GM12878 (cell line): ENCODE measurements around the gene TJP1.

Experiments used
- ATF3 ChIP-seq: IDR thresholded peaks from 2 replicates; pipeline ENCODE4 v1.6.1; 2011; ENCODE audit warnings: low read depth, mild to moderate bottlenecking, low read length, moderate library complexity, borderline replicate concordance; ENCODE audit errors: extremely low read depth
- ATF7 ChIP-seq: fragments of 450-650 bp; IDR thresholded peaks from 2 replicates; pipeline ENCODE4 v1.6.1; 2016; ENCODE audit warnings: low read depth, mild to moderate bottlenecking
- CTCF ChIP-seq, 3 experiments: IDR thresholded peaks in 2 of 3; conservative IDR thresholded peaks in 1 of 3; 2 replicates each; pipeline ENCODE4 v1.5.1; 2011; ENCODE audit warnings: low read depth in 3 of 3, low read length in 3 of 3, mild to moderate bottlenecking in 3 of 3, control low read depth in 2 of 3, moderate library complexity in 2 of 3, inconsistent platforms in 1 of 3, mixed read lengths in 1 of 3; ENCODE audit not compliant: control insufficient read depth in 2 of 3, insufficient read depth in 1 of 3; ENCODE audit errors: extremely low read depth in 1 of 3
- E2F4 ChIP-seq: IDR thresholded peaks from 2 replicates; pipeline ENCODE4 v1.6.1; 2012; ENCODE audit warnings: low read depth, low read length, improper control_type of control experiment
- SIN3A ChIP-seq: IDR thresholded peaks from 2 replicates; pipeline ENCODE4 v1.6.1; 2012; ENCODE audit warnings: low read depth, low read length, improper control_type of control experiment
- ZNF217 ChIP-seq: fragments of 450-650 bp; IDR thresholded peaks from 2 replicates; pipeline ENCODE4 v1.6.1; 2017; ENCODE audit warnings: antibody characterized with exemption, mild to moderate bottlenecking

DNA sequence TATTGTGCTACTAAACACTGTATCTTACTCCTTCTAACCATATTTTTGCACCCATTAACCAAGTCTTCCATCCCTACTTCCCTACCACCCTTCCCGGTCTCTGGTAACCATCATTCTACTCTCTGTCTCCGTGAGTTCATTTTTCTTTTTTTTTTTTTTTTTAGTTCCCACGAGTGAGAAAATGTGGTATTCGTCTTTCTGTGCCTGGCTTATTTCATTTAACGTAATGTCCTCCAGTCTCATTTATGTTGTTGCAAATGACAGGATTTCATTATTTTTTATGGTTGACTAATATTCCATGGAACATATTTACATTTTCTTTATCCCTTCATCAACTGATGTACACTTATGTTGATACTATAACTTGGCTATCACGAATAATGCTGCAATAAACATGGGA is 31.7 kb downstream of the TJP1 start:
- TF ChIP-seq E2F4 (no peak), ATF3 (no peak), ZNF217 (no peak), CTCF (IDR thresholded peaks at IDR 0.05 in 2 of 3, conservative IDR thresholded peaks at IDR 0.05 in 1 of 3; ENCODE audit: control insufficient read depth in 2 of 3, extremely low read depth in 1 of 3, insufficient read depth in 1 of 3, low read depth in 3 of 3, low read length in 3 of 3) (no peak), SIN3A (no peak), ATF7 (no peak)
